Measurements from ENCODE around the gene STAP2. TPM values are rescaled to one million over a fixed set of nuclear protein-coding genes. Genes with fewer than 3 reads are reported as not detected.
A peak's percentile ranks its signal among the peaks of the same experiment; 100 is the strongest.
"Not testable (repeated sequence)": the region's sequence is repeated elsewhere in the genome, so short reads cannot be mapped to it uniquely, and the experiment has no call there.

Gene STAP2
- total RNA-seq, 2 experiments from 2014 or later, result 8.1 to 10.7 TPM

DNA sequence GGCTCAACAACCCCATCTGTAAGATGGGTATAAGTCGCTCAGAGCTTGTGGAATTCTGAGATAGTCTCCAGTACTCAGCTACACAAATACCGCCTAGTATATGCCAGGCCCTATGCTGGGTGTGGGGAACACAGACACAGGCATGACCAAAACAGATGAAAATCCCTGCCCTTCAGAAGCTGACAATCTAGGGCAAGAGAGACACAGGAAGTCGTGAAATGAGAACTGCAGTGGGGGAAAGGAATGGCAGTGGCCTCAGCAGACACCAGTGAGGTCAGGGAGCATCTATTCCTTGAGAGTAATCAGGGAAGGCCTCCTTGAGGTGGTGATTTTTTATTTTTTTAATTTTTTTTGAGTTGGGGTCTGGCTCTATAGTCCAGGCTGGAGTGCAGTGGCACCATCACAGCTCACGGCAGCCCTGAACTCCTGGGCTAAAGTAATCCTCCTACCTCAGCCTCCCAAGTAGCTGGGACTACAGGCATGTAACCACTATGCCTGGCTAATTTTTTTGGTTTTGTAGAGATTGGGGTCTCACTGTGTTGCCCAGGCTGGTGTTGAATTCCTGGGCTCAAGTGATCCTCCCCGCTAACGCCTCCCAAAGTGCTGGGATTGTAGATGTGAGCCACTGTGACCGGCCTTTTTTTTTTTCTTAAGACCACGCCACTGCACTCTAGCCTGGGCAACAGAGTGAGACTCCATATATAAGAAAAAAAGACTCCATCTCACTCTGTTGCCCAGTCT lies 39.6 kb downstream of the STAP2 start:
- H3K9me3 Mint-ChIP-seq, result no peaks in the 10 kb centered on the region
- CTCF ChIA-PET, result interaction anchor here (0.6 to 0.7 kb wide), 3 partner anchors 18 to 169 kb away, joined by 3 to 4 read pairs (median 3); no protein-coding TSS in a partner anchor
- intact Hi-C loops (cut with micrococcal nuclease), result no loop called here
- DNase-seq, result peak; percentile 31
- H3K4me1 Mint-ChIP-seq (ENCODE audit: low read depth), result peaks cover 37% of the 10 kb centered on the region
- no peaks in the 10 kb centered on the region for H3K27me3 Mint-ChIP-seq (ENCODE audit: low read depth)
- H3K36me3 Mint-ChIP-seq (ENCODE audit: low read depth), result peaks cover 1% of the 10 kb centered on the region
- no peak overlapping the region for H3K27ac Mint-ChIP-seq
- H3K4me3 Mint-ChIP-seq, result no peak overlapping the region

DNA sequence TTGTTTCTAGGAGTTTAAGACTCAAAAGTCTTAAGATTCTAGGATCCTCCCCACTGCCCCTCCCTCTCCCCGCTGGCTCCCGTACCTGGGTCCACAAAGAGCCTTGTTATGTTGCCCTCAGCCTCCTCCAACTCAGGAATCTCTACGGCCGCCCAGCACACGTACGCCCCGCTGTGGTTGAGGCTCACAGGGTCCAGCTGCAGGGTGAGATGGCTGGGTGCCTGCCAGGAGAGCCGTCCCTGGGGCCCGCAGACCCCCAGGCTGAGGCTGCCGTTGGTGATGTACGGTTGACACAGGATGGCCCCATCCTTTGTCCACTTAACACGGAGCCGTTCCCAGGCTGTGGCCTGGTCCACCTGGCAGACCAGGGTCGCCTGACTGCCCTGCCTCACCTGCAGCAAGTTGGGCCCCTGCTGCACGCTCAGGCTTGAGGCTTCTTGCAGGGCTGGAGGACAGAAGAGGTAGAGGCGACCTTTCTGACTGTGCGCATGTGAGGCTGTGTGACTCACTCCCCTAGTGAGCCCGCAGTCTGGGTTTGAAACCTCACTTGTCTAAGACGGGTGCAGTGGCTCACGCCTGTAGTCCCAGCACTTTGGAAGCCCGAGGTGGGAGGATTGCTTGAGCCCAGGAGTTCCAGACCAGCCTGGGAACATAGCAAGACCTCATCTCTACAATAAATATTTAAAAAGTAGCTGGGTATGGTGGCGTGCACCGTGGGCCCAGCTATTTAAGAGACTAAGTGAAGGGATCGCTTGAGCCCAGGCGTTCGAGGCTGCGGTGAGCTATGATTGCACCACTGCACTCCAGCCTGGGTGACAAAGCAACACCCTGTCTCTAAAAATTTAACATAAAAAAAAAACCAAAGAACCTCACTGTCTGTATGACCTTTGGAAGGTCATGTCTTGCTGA lies 40.5 kb downstream of the STAP2 start:
- CTCF ChIA-PET, result interaction anchor here (0.6 to 0.7 kb wide), 3 partner anchors 19 to 170 kb away, joined by 3 to 4 read pairs (median 3); no protein-coding TSS in a partner anchor
- peaks cover 30% of the 10 kb centered on the region for H3K4me1 Mint-ChIP-seq (ENCODE audit: low read depth)
- peaks cover 1% of the 10 kb centered on the region for H3K36me3 Mint-ChIP-seq (ENCODE audit: low read depth)
- no peaks in the 10 kb centered on the region for H3K27me3 Mint-ChIP-seq (ENCODE audit: low read depth)
- no peak overlapping the region for H3K4me3 Mint-ChIP-seq
- H3K27ac Mint-ChIP-seq, result no peak overlapping the region
- intact Hi-C loops (cut with micrococcal nuclease), result no loop called here
- peak; percentile 68 for DNase-seq
- H3K9me3 Mint-ChIP-seq, result no peaks in the 10 kb centered on the region

GRCh38 chr19:4295972-4296771 lies 42.5 kb downstream of the STAP2 start:
- Mint-ChIP-seq H3K27me3 (ENCODE audit: low read depth) (no peaks in the 10 kb centered on the region), H3K9me3 (no peaks in the 10 kb centered on the region), H3K4me1 (ENCODE audit: low read depth) (peaks cover 15% of the 10 kb centered on the region), H3K36me3 (ENCODE audit: low read depth) (peaks cover 1% of the 10 kb centered on the region), H3K27ac (no peak overlapping the region), H3K4me3 (no peak overlapping the region)
- no peak for DNase-seq
- intact Hi-C loops (cut with micrococcal nuclease), result no loop called here
- CTCF ChIA-PET, result interaction anchor here (0.9 kb wide), 1 partner anchor 30 kb away, joined by 3 read pairs; no protein-coding TSS in a partner anchor

GRCh38 chr19:4294389-4294788 lies 44.2 kb downstream of the STAP2 start:
- DNase-seq, result no peak
- intact Hi-C loops (cut with micrococcal nuclease), result no loop called here
- peaks cover 1% of the 10 kb centered on the region for H3K36me3 Mint-ChIP-seq (ENCODE audit: low read depth)
- H3K27ac Mint-ChIP-seq, result no peak overlapping the region
- no peak overlapping the region for H3K4me3 Mint-ChIP-seq
- no peaks in the 10 kb centered on the region for H3K27me3 Mint-ChIP-seq (ENCODE audit: low read depth)
- H3K4me1 Mint-ChIP-seq (ENCODE audit: low read depth), result peaks cover 10% of the 10 kb centered on the region
- CTCF ChIA-PET, result interaction anchor here (0.9 kb wide), 1 partner anchor 28 kb away, joined by 3 read pairs; no protein-coding TSS in a partner anchor
- no peaks in the 10 kb centered on the region for H3K9me3 Mint-ChIP-seq

DNA sequence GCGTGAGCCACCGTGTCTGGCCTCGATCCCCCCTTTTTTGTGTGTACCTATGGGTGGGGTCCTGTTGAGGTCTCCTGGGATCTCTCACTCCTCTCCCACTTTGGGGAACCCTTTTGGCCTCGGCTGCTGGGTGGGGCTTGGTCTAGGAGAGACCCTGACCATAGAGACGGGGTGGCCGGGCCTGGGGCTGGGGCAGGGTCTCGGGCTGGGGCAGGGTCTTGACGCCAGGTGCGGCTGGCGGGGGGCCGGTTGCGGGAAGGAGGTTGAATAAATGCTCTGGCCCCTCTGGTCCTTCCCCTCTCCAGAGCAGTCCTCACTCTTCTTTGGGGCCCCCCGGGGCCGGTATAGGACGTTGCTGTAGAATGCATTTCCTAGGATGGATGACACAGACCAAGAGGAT lies 46.1 kb downstream of the STAP2 start:
- Mint-ChIP-seq H3K4me3 (no peak overlapping the region), H3K36me3 (ENCODE audit: low read depth) (peaks cover 1% of the 10 kb centered on the region), H3K27ac (no peak overlapping the region), H3K27me3 (ENCODE audit: low read depth) (no peaks in the 10 kb centered on the region), H3K9me3 (no peaks in the 10 kb centered on the region), H3K4me1 (ENCODE audit: low read depth) (peaks cover 2% of the 10 kb centered on the region)
- CTCF ChIA-PET, result no interaction called here
- intact Hi-C loops (cut with micrococcal nuclease), result no loop called here
- no peak for DNase-seq

GRCh38 chr19:4291184-4291732 lies 47.4 kb downstream of the STAP2 start:
- H3K4me1 Mint-ChIP-seq (ENCODE audit: low read depth), result peaks cover 2% of the 10 kb centered on the region
- H3K36me3 Mint-ChIP-seq (ENCODE audit: low read depth), result no peaks in the 10 kb centered on the region
- DNase-seq, result no peak
- H3K27ac Mint-ChIP-seq, result no peak overlapping the region
- H3K4me3 Mint-ChIP-seq, result no peak overlapping the region
- no peaks in the 10 kb centered on the region for H3K27me3 Mint-ChIP-seq (ENCODE audit: low read depth)
- no peaks in the 10 kb centered on the region for H3K9me3 Mint-ChIP-seq
- intact Hi-C loops (cut with micrococcal nuclease), result no loop called here
- CTCF ChIA-PET, result no interaction called here

DNA sequence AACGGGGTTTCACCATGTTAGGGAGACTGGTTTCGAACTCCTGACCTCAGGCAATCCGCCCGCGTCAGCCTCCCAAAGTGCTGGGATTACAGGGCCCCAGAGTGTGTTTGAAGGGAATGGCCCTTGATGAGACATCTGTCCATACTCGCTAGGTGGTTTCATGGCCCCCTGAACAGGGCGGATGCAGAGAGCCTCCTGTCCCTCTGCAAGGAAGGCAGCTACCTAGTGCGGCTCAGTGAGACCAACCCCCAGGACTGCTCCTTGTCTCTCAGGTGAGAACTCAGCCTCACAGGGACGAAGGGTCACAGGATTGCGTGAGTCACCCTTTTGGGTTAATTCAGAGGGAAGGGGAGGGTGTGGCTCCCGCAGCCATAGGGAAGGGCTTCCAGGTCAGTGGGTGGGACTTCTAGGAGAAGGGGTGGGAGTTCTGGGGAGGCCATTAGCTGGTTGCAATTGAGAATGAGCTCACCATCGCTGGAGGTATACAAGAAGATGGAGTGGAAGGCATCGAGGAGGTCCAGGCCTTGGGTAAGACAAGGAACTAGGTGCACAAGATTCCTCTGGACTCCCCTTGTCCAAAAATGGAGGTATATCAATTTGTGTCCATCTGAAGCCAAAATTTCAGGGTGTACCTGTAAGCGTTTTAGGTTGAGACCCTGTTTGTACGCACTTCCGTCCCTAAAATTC lies 50.4 kb downstream of the STAP2 start:
- H3K4me3 Mint-ChIP-seq, result no peak overlapping the region
- DNase-seq, result no peak
- H3K9me3 Mint-ChIP-seq, result no peaks in the 10 kb centered on the region
- no peaks in the 10 kb centered on the region for H3K27me3 Mint-ChIP-seq (ENCODE audit: low read depth)
- intact Hi-C loops (cut with micrococcal nuclease), result no loop called here
- no peak overlapping the region for H3K27ac Mint-ChIP-seq
- CTCF ChIA-PET, result no interaction called here
- no peaks in the 10 kb centered on the region for H3K36me3 Mint-ChIP-seq (ENCODE audit: low read depth)
- H3K4me1 Mint-ChIP-seq (ENCODE audit: low read depth), result no peaks in the 10 kb centered on the region

GRCh38 chr19:4286141-4286540 lies 52.5 kb downstream of the STAP2 start:
- H3K27me3 Mint-ChIP-seq (ENCODE audit: low read depth); H3K27ac Mint-ChIP-seq; H3K36me3 Mint-ChIP-seq (ENCODE audit: low read depth); H3K4me1 Mint-ChIP-seq (ENCODE audit: low read depth); intact Hi-C loops (cut with micrococcal nuclease); H3K9me3 Mint-ChIP-seq; DNase-seq; H3K4me3 Mint-ChIP-seq; CTCF ChIA-PET: not testable (repeated sequence)

DNA sequence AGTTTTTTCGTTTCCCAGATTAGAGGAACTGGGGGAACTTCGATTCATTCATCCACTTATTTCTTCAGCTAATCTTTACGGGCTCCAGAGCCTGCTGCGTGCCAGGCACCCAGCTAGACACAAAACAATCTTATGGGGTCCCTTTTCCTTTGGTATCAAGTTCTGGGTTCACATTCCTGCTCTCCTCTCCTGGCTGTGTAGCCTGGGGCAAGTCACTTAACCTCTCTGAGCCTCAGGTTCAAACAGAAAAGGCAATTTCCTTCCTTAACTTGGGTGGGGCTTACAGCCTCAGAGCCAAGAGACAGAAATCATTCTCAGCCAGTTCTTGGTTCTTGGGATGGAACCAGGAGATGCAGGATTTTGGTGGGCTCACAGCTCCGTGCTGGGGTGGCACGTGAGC lies 53.7 kb downstream of the STAP2 start:
- H3K4me1 Mint-ChIP-seq (ENCODE audit: low read depth), result peaks cover under 1% of the 10 kb centered on the region
- CTCF ChIA-PET, result interaction anchor here (1.2 kb wide), 1 partner anchor 35 kb away, joined by 3 read pairs; no protein-coding TSS in a partner anchor
- H3K27ac Mint-ChIP-seq, result no peak overlapping the region
- no peaks in the 10 kb centered on the region for H3K9me3 Mint-ChIP-seq
- intact Hi-C loops (cut with micrococcal nuclease), result no loop called here
- H3K27me3 Mint-ChIP-seq (ENCODE audit: low read depth), result peaks cover 11% of the 10 kb centered on the region
- no peaks in the 10 kb centered on the region for H3K36me3 Mint-ChIP-seq (ENCODE audit: low read depth)
- DNase-seq, result no peak
- H3K4me3 Mint-ChIP-seq, result no peak overlapping the region

DNA sequence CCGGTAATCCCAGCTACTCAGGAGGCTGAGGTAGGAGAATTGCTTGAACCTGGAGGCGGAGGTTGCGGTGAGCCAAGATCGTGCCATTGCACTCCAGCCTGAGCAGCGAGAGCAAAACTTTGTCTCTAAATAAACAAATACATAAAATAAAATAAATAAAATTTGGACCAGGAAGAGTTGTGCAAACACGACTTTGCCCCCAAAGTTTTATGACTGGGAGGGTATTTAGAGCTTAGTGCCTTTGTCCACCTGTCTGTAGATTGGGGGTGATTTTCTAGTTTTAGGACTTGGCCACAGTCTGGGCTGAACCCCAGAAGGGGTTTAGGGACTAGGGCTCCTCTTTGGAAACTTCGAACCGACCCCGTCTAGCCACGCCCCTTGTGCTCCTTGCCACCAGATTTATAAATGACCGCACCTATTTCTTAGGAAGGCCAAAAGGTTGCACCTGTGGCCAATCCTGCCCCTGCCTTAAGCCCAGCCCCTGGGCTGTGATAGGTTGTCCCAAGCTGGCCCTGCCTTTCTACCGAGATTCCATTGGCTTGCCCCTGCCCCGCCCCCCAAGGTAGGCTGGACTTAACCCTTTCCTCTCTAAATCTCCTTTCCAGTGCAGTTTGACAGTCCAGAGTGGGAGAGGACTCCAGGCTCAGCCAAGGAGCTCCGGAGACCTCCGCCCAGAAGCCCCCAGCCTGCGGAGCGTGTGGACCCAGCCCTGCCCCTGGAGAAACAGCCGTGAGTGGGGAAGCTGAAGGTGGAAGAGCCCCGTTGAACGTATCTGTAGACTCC lies 54.3 kb downstream of the STAP2 start:
- DNase-seq, result no peak
- Mint-ChIP-seq H3K4me3 (no peak overlapping the region), H3K9me3 (no peaks in the 10 kb centered on the region), H3K4me1 (ENCODE audit: low read depth) (peaks cover 4% of the 10 kb centered on the region), H3K27me3 (ENCODE audit: low read depth) (peaks cover 15% of the 10 kb centered on the region), H3K27ac (no peak overlapping the region), H3K36me3 (ENCODE audit: low read depth) (no peaks in the 10 kb centered on the region)
- CTCF ChIA-PET, result interaction anchor here (1.2 kb wide), 1 partner anchor 35 kb away, joined by 3 read pairs; no protein-coding TSS in a partner anchor
- intact Hi-C loops (cut with micrococcal nuclease), result no loop called here
